MM.1S (cell line): Measurements from ENCODE around the gene TMIE.

Experiments used
- DNase-seq: peaks from one replicate; pipeline ENCODE4 v3.0.0-alpha.2; 2015
- H2AFZ ChIP-seq: fragments of 300-600 bp; sonication (generic); 2 replicates; pipeline ENCODE4 v1.6.0; 2016; ENCODE audit warnings: antibody characterized with exemption, low read length
- H3F3A ChIP-seq: fragments of 300-600 bp; sonication (generic); 2 replicates; pipeline ENCODE4 v1.6.1; 2016; ENCODE audit warnings: mild to moderate bottlenecking, antibody characterized with exemption, low read length, moderate library complexity, mixed read lengths; ENCODE audit not compliant: insufficient read depth
- H3K27ac ChIP-seq: fragments of 300-600 bp; sonication (generic); 2 replicates; pipeline ENCODE4 v1.5.1; 2016; ENCODE audit warnings: mild to moderate bottlenecking, low read length
- H3K27me3 ChIP-seq: fragments of 300-600 bp; sonication (generic); replicated peaks from 2 replicates; pipeline ENCODE4 v1.6.0; 2016; ENCODE audit warnings: low read length; ENCODE audit not compliant: insufficient read depth
- H3K36me3 ChIP-seq: fragments of 300-600 bp; sonication (generic); replicated peaks from 2 replicates; pipeline ENCODE4 v1.6.1; 2016; ENCODE audit warnings: mild to moderate bottlenecking, low read length, mixed read lengths; ENCODE audit not compliant: insufficient read depth
- H3K4me1 ChIP-seq: fragments of 300-600 bp; sonication (generic); 2 replicates; pipeline ENCODE4 v1.6.1; 2016; ENCODE audit warnings: low read length, mixed read lengths
- H3K4me2 ChIP-seq: fragments of 300-600 bp; sonication (generic); 2 replicates; pipeline ENCODE4 v1.6.0; 2016; ENCODE audit warnings: low read depth, low read length
- H3K4me3 ChIP-seq: fragments of 300-600 bp; sonication (generic); 2 replicates; pipeline ENCODE4 v1.5.1; 2016; ENCODE audit warnings: low read length, mixed read lengths
- H3K79me2 ChIP-seq: fragments of 300-600 bp; sonication (generic); 2 replicates; pipeline ENCODE4 v1.6.1; 2016; ENCODE audit warnings: mixed run types, low read length, mixed read lengths
- H3K9ac ChIP-seq: fragments of 300-600 bp; sonication (generic); 2 replicates; pipeline ENCODE4 v1.6.1; 2016; ENCODE audit warnings: low read length, mixed read lengths
- H3K9me2 ChIP-seq: fragments of 300-600 bp; sonication (generic); replicated peaks from 2 replicates; pipeline ENCODE4 v1.6.1; 2016; ENCODE audit warnings: mild to moderate bottlenecking, low read length, mixed read lengths; ENCODE audit not compliant: insufficient read depth
- H3K9me3 ChIP-seq: fragments of 300-600 bp; sonication (generic); replicated peaks from 2 replicates; pipeline ENCODE4 v1.6.1; 2016; ENCODE audit warnings: mild to moderate bottlenecking, low read length, mixed read lengths; ENCODE audit not compliant: insufficient read depth
- H4K20me1 ChIP-seq: fragments of 300-600 bp; sonication (generic); 2 replicates; pipeline ENCODE4 v1.6.1; 2016; ENCODE audit warnings: mild to moderate bottlenecking, low read length, moderate library complexity, mixed read lengths; ENCODE audit not compliant: insufficient read depth
- EZH2 ChIP-seq: fragments of 300-600 bp; sonication (generic); optimal IDR thresholded peaks from 2 replicates; pipeline ENCODE3; 2017; ENCODE audit warnings: low read depth, mild to moderate bottlenecking, antibody characterized with exemption, low read length, mixed read lengths
- EZH2phosphoT487 ChIP-seq: fragments of 300-600 bp; sonication (generic); IDR thresholded peaks from 2 replicates; pipeline ENCODE4 v1.6.1; 2018; ENCODE audit warnings: antibody characterized with exemption, low read length
- TF ChIP-seq, protein P1 (sequence below): fragments of 300-600 bp; sonication (generic); IDR thresholded peaks from 2 replicates; pipeline ENCODE4 v1.5.1; 2016; ENCODE audit warnings: antibody characterized with exemption, low read length, mixed read lengths

Gene TMIE

DNA sequence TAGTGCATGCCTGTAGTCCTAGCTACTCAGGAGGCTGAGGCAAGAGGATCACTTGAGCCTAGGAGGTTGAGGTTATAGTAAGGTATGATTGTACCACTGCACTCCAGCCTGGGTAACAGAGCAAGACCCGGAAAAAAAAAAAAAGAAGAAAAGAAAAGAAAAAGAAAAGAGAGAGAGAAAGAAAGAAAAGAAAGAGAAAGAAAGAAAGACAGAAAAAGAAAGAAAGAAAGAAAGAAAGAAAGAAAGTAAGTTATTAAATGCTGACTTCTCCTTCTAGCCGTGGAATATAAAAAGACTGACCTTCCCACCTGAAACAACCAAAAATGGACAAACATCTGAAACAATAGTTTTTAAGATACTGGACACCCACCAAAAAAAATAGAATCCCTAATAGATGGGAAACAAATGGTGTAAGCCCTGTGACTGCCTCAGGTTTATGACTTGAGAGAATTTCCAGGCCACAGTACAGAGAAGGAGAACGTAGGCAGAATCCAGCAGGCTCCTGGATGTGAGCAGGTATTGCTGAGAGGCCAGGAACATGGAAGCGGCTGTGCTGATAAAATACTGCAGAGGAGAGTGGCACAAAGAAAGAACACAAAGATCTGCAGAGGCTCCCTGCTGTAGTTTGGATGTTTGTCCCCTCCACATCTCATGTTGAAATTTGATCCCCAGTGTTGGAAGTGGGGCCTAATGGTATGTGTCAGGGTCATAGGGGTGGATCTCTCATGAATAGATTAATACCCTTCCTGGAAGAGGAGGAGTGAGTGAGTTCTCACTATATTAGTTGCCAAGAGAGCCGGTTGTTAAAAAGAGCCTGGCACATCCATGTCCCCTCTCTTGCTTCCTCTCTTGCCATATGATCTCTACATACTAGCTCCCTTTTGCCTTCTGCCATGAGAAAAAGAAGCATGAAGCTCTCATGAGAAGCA lies 58.3 kb downstream of the TMIE start:
- Histone ChIP-seq H2AFZ (no peak overlapping the region), H4K20me1 (no peaks in the 10 kb centered on the region), H3K27ac (no peak overlapping the region), H3K27me3 (no peaks in the 10 kb centered on the region), H3K36me3 (no peaks in the 10 kb centered on the region), H3K4me3 (no peak overlapping the region), H3K4me2 (no peak overlapping the region), H3K79me2 (no peaks in the 10 kb centered on the region), H3K9me3 (no peaks in the 10 kb centered on the region), H3K9ac (no peak overlapping the region), H3K9me2 (no peaks in the 10 kb centered on the region), H3K4me1 (no peaks in the 10 kb centered on the region), H3F3A (no peaks in the 10 kb centered on the region)
- TF ChIP-seq, protein P1, sequence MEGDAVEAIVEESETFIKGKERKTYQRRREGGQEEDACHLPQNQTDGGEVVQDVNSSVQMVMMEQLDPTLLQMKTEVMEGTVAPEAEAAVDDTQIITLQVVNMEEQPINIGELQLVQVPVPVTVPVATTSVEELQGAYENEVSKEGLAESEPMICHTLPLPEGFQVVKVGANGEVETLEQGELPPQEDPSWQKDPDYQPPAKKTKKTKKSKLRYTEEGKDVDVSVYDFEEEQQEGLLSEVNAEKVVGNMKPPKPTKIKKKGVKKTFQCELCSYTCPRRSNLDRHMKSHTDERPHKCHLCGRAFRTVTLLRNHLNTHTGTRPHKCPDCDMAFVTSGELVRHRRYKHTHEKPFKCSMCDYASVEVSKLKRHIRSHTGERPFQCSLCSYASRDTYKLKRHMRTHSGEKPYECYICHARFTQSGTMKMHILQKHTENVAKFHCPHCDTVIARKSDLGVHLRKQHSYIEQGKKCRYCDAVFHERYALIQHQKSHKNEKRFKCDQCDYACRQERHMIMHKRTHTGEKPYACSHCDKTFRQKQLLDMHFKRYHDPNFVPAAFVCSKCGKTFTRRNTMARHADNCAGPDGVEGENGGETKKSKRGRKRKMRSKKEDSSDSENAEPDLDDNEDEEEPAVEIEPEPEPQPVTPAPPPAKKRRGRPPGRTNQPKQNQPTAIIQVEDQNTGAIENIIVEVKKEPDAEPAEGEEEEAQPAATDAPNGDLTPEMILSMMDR, result no peak
- TF ChIP-seq EZH2 (no peak), EZH2phosphoT487 (no peak)
- no peak for DNase-seq
